Esophagus (tissue), 2 donors: ENCODE measurements around the gene OAS2. TPM values are rescaled to one million over a fixed set of nuclear protein-coding genes. Genes with fewer than 3 reads are reported as not detected.
A peak's percentile ranks its signal among the peaks of the same experiment; 100 is the strongest.

ENCODE experiments used
- H3K27ac ChIP-seq, 2 donors: one replicate each; pipeline ENCODE4 v1.5.1; 2013; ENCODE audit warnings: low read depth in 2 of 2, mild to moderate bottlenecking in 2 of 2, inconsistent platforms in 1 of 2, low read length in 1 of 2, moderate library complexity in 1 of 2
- H3K27me3 ChIP-seq, 2 donors: one replicate each; pipeline ENCODE4 v1.6.1; 2013; ENCODE audit warnings: low read length in 2 of 2, control low read depth in 1 of 2, mild to moderate bottlenecking in 1 of 2; ENCODE audit not compliant: insufficient read depth in 2 of 2, control insufficient read depth in 1 of 2
- H3K36me3 ChIP-seq, 2 donors: one replicate each; pipeline ENCODE4 v1.6.1; 2013; ENCODE audit warnings: low read length in 1 of 2; ENCODE audit not compliant: control insufficient read depth in 2 of 2, insufficient read depth in 2 of 2
- H3K4me1 ChIP-seq, 2 donors: one replicate each; pipeline ENCODE4 v1.6.1; 2013; ENCODE audit warnings: low read length in 1 of 2; ENCODE audit not compliant: control insufficient read depth in 2 of 2, insufficient read depth in 2 of 2
- H3K4me3 ChIP-seq, 2 donors: one replicate each; pipeline ENCODE4 v1.5.1; 2013; ENCODE audit warnings: low read length in 2 of 2, mild to moderate bottlenecking in 2 of 2, low read depth in 1 of 2, moderate library complexity in 1 of 2
- H3K9me3 ChIP-seq, 2 donors: one replicate each; pipeline ENCODE4 v1.6.1; 2013; ENCODE audit warnings: mild to moderate bottlenecking in 2 of 2, low read depth in 1 of 2, low read length in 1 of 2, moderate library complexity in 1 of 2; ENCODE audit not compliant: control insufficient read depth in 2 of 2, insufficient read depth in 1 of 2
- WGBS, 2 donors: extraction: QIAGEN DNeasy Blood & Tissue Kit; methylation state at CpG; one replicate each; pipeline ENCODE4 v1.1.7; 2013; 5-methylcytosine and 5-hydroxymethylcytosine counted together
- polyA plus RNA-seq, 2 donors: library from polyadenylated mRNA; stranded (reverse); fragments of 200-250 nt; gene quantifications; one replicate each; pipeline ENCODE4 v1.2.3, GENCODE V29; 2013
- donor health status: healthy with polysubstance abuse.
- donor health status: Bipolar disorder and iron deficiency.

The OAS2 gene
- polyA plus RNA-seq, 2 donors: 6.6 to 10.8 TPM

- no peaks in the 10 kb centered on the region for H3K36me3 ChIP-seq
- WGBS, 2 donors: 67 to 72% methylated on average over 1 of the region's 1 CpG
- H3K4me1 ChIP-seq: no peaks in the 10 kb centered on the region
- no peaks in the 10 kb centered on the region for H3K9me3 ChIP-seq
- no peak overlapping the region for H3K27ac ChIP-seq
- no peak overlapping the region for H3K4me3 ChIP-seq
- H3K27me3 ChIP-seq: no peaks in the 10 kb centered on the region
Measured at GRCh38 chr12:113021500-113021899, 43.2 kb downstream of the OAS2 start.

- H3K36me3 ChIP-seq: no peaks in the 10 kb centered on the region
- no peak overlapping the region for H3K27ac ChIP-seq
- no peak overlapping the region for H3K4me3 ChIP-seq
- no peaks in the 10 kb centered on the region for H3K27me3 ChIP-seq
- H3K9me3 ChIP-seq: no peaks in the 10 kb centered on the region
- 84 to 85% methylated on average over 3 of the region's 3 CpGs for WGBS, 2 donors
- no peaks in the 10 kb centered on the region for H3K4me1 ChIP-seq
Measured at GRCh38 chr12:113022563-113023297, 44.4 kb downstream of the OAS2 start.

- Histone ChIP-seq H3K4me1 (no peaks in the 10 kb centered on the region), H3K27me3 (no peaks in the 10 kb centered on the region), H3K36me3 (no peaks in the 10 kb centered on the region), H3K27ac (no peak overlapping the region), H3K9me3 (no peaks in the 10 kb centered on the region), H3K4me3 (no peak overlapping the region)
- WGBS, 2 donors: 68% methylated on average over 4 of the region's 4 CpGs
Measured at GRCh38 chr12:113027726-113028125, 49.4 kb downstream of the OAS2 start.

GRCh38 chr12:113030875-113031525 is 52.7 kb downstream of the OAS2 start:
- no peak overlapping the region for H3K27ac ChIP-seq
- no peaks in the 10 kb centered on the region for H3K36me3 ChIP-seq
- no peaks in the 10 kb centered on the region for H3K27me3 ChIP-seq
- no peak overlapping the region for H3K4me3 ChIP-seq
- no peaks in the 10 kb centered on the region for H3K4me1 ChIP-seq
- no peaks in the 10 kb centered on the region for H3K9me3 ChIP-seq
- 11 to 14% methylated on average over 8 to 9 of the region's 9 CpGs for WGBS, 2 donors

GRCh38 chr12:113039911-113040445 is 61.7 kb downstream of the OAS2 start:
- WGBS, 2 donors: 64 to 79% methylated on average over 4 of the region's 4 CpGs
- Histone ChIP-seq H3K4me1 (peaks cover 0 to 3% of the 10 kb centered on the region in 2 donors), H3K4me3 (no peak overlapping the region), H3K27ac (no peak overlapping the region), H3K9me3 (peaks cover 0 to 2% of the 10 kb centered on the region in 2 donors), H3K36me3 (no peaks in the 10 kb centered on the region), H3K27me3 (no peaks in the 10 kb centered on the region)

GRCh38 chr12:113040722-113041171 is 62.4 kb downstream of the OAS2 start:
- WGBS, 2 donors: 57 to 58% methylated on average over 7 of the region's 7 CpGs
- Histone ChIP-seq H3K27me3 (no peaks in the 10 kb centered on the region), H3K36me3 (no peaks in the 10 kb centered on the region), H3K9me3 (peaks cover 0 to 2% of the 10 kb centered on the region in 2 donors), H3K4me3 (no peak overlapping the region), H3K4me1 (peaks cover 0 to 3% of the 10 kb centered on the region in 2 donors), H3K27ac (peak overlapping the region in 1 of 2 donors; percentile 82)

GRCh38 chr12:113041560-113041959 is 63.2 kb downstream of the OAS2 start:
- Histone ChIP-seq H3K9me3 (peaks cover 0 to 2% of the 10 kb centered on the region in 2 donors), H3K36me3 (no peaks in the 10 kb centered on the region), H3K4me3 (no peak overlapping the region), H3K4me1 (peaks cover 0 to 3% of the 10 kb centered on the region in 2 donors), H3K27me3 (no peaks in the 10 kb centered on the region), H3K27ac (no peak overlapping the region)
- WGBS, 2 donors: 88 to 94% methylated on average over 7 of the region's 7 CpGs

GRCh38 chr12:113043240-113043639 is 64.9 kb downstream of the OAS2 start:
- no peaks in the 10 kb centered on the region for H3K27me3 ChIP-seq
- no peaks in the 10 kb centered on the region for H3K36me3 ChIP-seq
- H3K27ac ChIP-seq: no peak overlapping the region
- peaks cover 0 to 2% of the 10 kb centered on the region in 2 donors for H3K9me3 ChIP-seq
- H3K4me3 ChIP-seq: no peak overlapping the region
- 78 to 79% methylated on average over 8 of the region's 8 CpGs for WGBS, 2 donors
- peaks cover 0 to 3% of the 10 kb centered on the region in 2 donors for H3K4me1 ChIP-seq

GRCh38 chr12:113044516-113044915 is 66.2 kb downstream of the OAS2 start:
- WGBS, 2 donors: 68 to 73% methylated on average over 3 of the region's 3 CpGs
- Histone ChIP-seq H3K9me3 (peaks cover 0 to 2% of the 10 kb centered on the region in 2 donors), H3K4me1 (peaks cover 0 to 3% of the 10 kb centered on the region in 2 donors), H3K36me3 (no peaks in the 10 kb centered on the region), H3K27ac (no peak overlapping the region), H3K27me3 (no peaks in the 10 kb centered on the region), H3K4me3 (no peak overlapping the region)
